HG03354 (cell line): ENCODE data around the gene GPATCH8.

ENCODE experiments used
- ATAC-seq: cut with Tn5 transposase; IDR thresholded peaks from one replicate; pipeline ENCODE4 v1.9.1; 2021; ENCODE audit warnings: mild to moderate bottlenecking; ENCODE audit not compliant: unreplicated experiment, poor library complexity, severe bottlenecking

The GPATCH8 gene

DNA sequence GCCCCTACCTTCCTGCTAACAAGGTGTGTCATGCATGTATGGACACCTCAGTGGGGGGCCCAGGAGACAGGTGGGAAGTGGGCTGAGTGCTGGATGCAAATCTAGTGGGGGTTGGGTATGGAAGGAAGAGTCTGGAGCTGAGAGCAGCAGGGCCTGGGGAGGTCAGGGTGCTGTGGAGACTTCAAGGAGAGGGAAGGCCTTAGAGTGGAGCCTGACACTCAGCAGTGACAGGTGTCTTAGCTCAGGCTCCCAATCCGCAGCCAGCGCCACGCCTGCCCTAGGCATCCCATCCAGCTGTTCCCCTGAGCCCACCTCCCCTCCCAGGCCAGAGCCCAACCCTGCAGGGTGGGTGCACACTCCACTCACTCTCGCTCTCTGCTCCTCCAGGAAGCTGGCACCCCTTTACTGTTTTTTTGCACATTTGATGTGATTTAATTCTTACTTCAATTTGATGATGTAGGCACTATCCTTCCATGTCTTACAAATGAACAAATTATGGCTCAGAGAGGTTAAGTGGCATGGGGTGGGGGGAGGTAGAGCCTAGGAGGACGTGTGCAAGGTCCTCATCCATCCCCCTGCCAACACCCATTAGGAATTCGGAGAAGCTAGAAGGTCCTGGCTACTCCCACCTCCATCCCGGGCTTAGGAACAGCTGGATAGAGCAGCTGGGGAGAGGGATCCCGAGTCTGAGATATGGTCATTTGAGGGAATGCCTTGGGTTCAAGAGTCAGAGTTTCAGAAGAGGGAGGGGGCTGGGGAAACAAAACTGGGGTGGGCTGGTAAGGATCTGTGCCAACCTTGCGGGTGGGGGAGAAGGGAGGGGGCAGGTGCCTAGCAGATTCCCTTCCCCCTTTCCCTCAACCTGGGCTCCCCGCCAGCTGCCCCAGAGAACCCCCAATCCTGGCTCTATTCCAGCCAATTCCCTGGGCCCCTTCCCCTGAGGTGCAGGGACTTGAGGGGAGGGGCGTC is 141.6 kb downstream of the GPATCH8 start:
- no peak for ATAC-seq

- ATAC-seq, result no peak
Measured at GRCh38 chr17:44360826-44361225, 142.4 kb downstream of the GPATCH8 start.

GRCh38 chr17:44360144-44360533 is 143.1 kb downstream of the GPATCH8 start:
- no peak for ATAC-seq

DNA sequence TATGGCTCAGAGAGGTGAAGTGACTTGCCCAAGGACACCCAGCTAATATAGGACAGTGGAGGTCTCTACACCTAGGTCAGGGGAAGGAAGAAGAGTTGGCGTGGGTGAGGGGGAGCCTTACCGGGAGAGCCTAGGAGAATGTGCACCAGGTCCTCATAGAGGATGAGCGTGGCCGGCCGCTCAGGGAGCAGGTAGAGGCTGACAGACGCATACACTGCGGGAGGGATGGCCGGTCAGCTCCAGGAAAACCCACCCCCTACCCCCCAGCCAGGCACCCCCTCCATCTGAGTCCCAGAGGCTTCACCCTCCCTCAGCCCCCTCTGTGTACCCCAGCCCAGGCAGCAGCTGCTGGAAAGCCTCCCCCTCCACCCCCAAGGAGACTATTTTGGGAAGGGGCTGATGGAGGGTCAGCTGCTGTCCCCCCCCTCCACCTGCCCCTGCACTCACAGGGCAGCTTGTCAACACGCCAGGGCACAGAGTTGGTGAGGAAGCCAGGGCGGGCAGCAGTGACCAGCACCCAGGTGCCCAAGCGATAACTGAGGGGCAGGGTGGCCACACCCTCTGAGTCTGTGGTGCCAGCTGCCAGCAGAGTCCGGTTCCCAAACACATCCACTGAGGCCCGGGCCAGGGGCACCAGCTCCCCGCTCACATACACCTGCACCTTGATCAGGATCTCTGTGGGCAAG is 143.6 kb downstream of the GPATCH8 start:
- ATAC-seq, result no peak

DNA sequence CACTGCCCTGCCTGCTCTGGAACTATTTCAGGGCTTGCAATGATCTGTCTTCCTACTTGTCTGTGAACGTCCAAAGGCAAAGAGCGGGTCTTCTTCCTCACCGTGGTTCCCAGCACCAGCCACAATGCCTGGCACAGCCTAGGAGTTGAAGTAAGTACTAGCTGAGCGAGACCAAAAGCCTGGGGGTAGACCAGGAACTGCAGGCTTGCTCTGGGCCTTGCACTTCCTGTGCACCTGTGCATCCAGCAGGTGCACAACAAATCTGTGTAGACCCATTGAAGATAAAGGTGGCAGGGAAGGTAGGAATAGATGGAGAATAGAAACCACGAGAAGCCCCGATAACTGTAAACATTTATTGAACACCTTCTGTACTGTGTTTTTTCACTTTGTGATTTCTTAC is 144.2 kb downstream of the GPATCH8 start:
- no peak for ATAC-seq

GRCh38 chr17:44358066-44358465 is 145.1 kb downstream of the GPATCH8 start:
- ATAC-seq, result no peak

DNA sequence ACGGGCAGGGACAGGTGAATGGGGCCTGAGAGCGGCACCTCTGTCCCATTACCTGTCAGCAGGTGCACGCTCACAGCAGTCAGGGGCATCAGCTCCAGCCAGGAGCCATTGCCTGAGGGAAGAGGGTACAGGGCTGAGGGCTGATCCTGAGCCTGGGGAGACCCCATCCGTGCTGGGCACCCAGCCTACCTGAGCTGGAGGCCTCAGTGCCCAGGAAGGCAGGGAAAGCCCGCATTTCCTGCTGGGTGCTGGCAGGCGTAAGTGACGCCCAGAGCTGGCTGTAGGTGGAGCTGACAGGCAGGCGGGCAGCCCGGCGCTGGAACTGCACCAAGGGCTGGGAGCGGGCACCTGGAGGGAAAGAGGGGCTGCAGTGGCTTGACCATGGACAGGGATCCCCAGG is 147.0 kb downstream of the GPATCH8 start:
- no peak for ATAC-seq

GRCh38 chr17:44355642-44356099 is 147.5 kb downstream of the GPATCH8 start:
- no peak for ATAC-seq

- no peak for ATAC-seq
Measured at GRCh38 chr17:44354582-44355561, 148.3 kb downstream of the GPATCH8 start.

- no peak for ATAC-seq
Measured at GRCh38 chr17:44353672-44354331, 149.4 kb downstream of the GPATCH8 start.

GRCh38 chr17:44352828-44353671 is 150.2 kb downstream of the GPATCH8 start:
- no peak for ATAC-seq

GRCh38 chr17:44351961-44352827 is 151.0 kb downstream of the GPATCH8 start:
- ATAC-seq, result no peak

DNA sequence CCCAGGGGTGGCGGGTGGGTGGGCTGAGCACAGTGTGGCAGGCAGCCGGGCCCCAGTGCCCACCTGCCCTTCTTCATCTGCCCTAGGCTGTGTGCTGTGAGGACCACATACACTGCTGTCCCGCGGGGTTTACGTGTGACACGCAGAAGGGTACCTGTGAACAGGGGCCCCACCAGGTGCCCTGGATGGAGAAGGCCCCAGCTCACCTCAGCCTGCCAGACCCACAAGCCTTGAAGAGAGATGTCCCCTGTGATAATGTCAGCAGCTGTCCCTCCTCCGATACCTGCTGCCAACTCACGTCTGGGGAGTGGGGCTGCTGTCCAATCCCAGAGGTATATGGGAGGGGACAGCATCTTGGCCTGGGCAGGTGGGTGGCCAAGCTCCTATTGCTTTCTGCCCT is 151.7 kb downstream of the GPATCH8 start:
- ATAC-seq, result no peak

DNA sequence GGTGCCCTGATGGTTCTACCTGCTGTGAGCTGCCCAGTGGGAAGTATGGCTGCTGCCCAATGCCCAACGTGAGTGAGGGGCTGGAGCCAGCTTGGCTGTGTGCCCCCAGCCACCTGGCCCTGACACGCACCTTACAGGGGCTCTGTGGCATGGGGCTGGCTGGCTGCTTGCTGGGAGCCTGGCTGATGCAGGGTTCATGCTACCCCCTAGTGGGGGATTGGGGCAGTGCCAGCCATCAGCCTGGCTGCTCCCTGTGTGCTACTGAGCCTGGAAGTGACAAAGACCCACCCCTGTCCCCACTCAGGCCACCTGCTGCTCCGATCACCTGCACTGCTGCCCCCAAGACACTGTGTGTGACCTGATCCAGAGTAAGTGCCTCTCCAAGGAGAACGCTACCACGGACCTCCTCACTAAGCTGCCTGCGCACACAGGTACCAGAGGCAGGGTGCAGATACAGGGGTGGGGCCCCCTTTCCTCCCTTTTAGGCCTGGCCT is 152.4 kb downstream of the GPATCH8 start:
- no peak for ATAC-seq

GRCh38 chr17:44349553-44350070 is 153.6 kb downstream of the GPATCH8 start:
- ATAC-seq, result no peak

DNA sequence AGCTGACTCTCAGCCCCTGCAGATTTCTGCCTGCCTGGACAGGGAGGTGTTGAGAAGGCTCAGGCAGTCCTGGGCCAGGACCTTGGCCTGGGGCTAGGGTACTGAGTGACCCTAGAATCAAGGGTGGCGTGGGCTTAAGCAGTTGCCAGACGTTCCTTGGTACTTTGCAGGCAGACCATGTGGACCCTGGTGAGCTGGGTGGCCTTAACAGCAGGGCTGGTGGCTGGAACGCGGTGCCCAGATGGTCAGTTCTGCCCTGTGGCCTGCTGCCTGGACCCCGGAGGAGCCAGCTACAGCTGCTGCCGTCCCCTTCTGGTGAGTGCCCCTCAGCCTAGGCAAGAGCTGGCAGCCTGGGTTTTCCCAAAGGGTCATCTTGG is 154.2 kb downstream of the GPATCH8 start:
- no peak for ATAC-seq
